Epithelial cell of umbilical artery (primary cell): Measurements from ENCODE around the gene PDIA6. TPM values are rescaled to one million over a fixed set of nuclear protein-coding genes. Genes with fewer than 3 reads are reported as not detected.

Experiments used
- total RNA-seq: library from RNA; depleted of rRNA; stranded (reverse); fragments of >200 nt; gene quantifications from 2 replicates; pipeline ENCODE4 v1.2.3, GENCODE V29; 2014

The PDIA6 gene, protein sequence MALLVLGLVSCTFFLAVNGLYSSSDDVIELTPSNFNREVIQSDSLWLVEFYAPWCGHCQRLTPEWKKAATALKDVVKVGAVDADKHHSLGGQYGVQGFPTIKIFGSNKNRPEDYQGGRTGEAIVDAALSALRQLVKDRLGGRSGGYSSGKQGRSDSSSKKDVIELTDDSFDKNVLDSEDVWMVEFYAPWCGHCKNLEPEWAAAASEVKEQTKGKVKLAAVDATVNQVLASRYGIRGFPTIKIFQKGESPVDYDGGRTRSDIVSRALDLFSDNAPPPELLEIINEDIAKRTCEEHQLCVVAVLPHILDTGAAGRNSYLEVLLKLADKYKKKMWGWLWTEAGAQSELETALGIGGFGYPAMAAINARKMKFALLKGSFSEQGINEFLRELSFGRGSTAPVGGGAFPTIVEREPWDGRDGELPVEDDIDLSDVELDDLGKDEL
- total RNA-seq: 650 and 703 TPM in 2 replicates

DNA sequence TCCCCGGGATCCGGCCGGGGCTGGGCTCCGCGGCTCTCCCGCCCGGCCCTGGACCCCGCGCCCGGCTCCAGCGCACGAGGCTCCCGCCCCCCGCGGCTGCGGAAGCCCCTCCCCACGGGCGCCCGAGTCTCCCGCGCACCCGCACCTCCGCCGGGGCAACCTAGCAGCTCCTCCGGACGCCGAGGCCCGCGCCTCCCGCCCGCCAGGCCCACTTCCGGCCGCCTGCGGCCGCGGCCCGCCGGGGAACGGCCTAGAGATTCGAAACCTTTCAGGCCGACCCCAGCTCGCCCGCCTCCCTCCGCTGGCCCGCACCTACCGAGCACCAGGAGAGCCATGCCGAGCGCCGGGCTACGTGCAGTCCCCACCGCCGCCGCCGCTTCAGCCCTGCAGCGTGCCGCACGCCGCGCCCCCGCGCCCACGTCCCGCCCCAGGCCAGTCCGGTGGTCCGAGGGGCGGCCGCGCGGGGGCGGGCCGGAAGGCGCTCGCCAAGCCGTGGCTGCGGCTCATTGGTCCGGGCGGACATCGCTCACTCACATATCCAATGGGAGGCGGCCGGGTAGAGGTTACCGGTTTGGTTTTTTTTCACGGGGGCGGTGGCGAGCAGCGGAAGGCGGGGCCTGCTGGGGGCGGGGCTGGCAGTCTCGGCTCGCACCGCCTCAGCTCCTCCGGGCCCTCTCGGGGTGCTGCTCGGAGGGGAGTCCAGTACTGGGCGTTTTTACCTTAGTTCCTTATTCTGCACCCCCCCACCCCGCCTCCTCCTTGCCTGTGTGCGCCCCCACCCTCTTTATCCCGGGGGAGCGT, at the start of gene PDIA6:
PDIA6 (minus strand) TSS at position 424 of the 801 bp plus-strand sequence; CDS start at position 335, 89 bp downstream.

Other genes with a start within 250 kb of the PDIA6 start
- gene NOL10, start 122.8 kb downstream of the PDIA6 start, total RNA-seq: 38.3 and 39.4 TPM in 2 replicates
- gene ATP6V1C2, start 91.2 kb downstream of the PDIA6 start, total RNA-seq: under 0.01 TPM in 1 of 2 replicates, not detected in the other
- 2.3 TPM in 1 of 2 replicates, not detected in the other for gene KCNF1, start 99.1 kb upstream of the PDIA6 start, total RNA-seq